HG03575 (cell line): Measurements from ENCODE around the gene SAE1.
A peak's percentile ranks its signal among the peaks of the same experiment; 100 is the strongest.

Experiments
- ATAC-seq: cut with Tn5 transposase; IDR thresholded peaks from one replicate; pipeline ENCODE4 v1.9.1; 2021; ENCODE audit not compliant: unreplicated experiment, insufficient number of reproducible peaks, low FRiP score; ENCODE audit errors: extremely low read depth

The SAE1 gene

GRCh38 chr19:47102346-47103060, 28.1 kb upstream of the SAE1 start:
- ATAC-seq, result no peak

DNA sequence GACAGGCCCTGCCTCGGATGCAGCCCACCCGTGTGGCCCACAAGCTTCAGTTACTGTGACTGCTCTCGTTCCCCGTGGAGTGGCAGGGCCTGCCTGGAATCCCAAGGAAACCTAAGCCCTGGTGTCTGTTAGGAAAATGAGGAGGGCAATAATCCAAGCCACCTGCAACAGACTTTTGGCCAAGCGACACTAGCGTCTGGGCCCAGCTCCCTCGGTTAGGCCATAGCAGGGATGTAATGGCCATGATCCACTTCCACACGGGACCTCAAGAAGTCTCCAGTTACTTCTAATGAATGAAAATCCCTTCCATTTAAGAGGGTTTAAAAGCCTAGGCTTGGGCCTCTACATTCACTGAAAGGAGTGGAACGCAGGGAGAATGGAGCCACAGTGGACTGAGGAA, 26.0 kb upstream of the SAE1 start:
- ATAC-seq, result no peak

GRCh38 chr19:47105874-47106273, 24.8 kb upstream of the SAE1 start:
- ATAC-seq, result no peak

DNA sequence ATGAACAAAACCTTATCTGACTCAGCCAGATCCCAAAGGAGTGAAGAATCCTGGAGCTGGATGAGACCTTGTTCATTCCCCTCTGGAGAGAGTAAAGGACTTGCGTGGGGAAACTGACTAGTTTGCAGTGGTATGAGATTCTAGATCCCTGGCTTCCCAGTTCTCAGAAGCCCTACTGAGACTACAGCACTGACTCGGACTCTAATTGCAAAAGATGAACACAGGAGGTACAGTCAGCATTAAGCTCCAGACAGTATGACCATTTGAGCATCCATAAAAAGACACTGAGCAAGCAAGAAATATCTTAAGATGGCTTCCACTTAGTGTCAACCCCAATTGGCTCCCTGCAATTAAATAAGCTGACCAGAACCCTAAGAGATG, 23.8 kb upstream of the SAE1 start:
- no peak for ATAC-seq

DNA sequence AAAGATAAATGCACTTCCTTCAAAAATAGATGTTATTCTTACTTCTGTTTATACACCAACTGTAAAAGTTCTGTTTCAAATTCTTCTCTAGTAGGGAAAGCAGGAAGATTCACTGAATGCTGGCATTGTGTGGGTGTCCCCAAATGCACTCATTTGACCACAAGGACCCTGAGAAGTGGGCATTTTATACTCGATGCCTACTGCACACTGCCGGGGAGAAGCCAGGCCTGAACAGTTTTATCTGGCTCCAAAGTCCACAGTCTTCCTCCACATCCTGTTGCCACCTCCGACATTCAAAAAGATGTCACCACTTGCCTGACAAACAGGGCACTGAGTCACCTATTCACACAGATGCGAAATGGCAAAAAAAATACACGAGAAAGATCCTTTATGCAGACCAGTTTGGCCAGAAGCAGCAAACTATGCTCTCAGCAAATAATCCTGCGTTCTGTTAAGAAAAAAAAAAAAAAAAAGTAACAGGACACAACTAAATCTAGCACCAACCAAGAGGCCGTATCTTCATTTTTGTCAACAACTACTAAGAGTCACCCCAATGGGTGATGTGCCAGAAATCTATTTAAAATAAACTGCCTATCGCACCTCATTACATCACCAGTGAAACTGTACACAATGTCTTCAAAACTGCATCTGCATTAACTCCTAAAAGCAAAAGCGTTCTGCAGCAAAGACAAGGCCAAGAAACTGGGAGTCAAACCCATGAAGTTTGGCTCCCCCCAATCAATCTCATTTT, 23.3 kb upstream of the SAE1 start:
- no peak for ATAC-seq

GRCh38 chr19:47107953-47108746, 22.5 kb upstream of the SAE1 start:
- ATAC-seq, result no peak

DNA sequence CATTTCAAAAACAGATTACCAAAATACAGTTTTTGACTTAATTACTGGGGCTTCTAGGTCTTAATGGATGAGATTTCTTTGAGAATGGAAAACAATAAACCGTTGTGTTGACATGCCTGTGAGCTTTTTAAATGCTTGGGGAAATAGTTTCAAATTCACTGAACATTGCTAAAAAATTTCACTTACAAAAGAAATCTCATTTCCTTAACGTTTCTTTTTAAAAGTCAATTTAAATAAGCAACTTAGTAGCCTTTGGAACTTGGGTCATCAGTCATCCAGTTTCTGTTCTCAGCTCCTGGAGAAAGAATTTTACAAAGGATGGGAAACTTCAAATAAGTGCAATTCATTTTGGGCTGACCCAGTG, 21.5 kb upstream of the SAE1 start:
- no peak for ATAC-seq

GRCh38 chr19:47109541-47110375, 20.9 kb upstream of the SAE1 start:
- ATAC-seq, result no peak

DNA sequence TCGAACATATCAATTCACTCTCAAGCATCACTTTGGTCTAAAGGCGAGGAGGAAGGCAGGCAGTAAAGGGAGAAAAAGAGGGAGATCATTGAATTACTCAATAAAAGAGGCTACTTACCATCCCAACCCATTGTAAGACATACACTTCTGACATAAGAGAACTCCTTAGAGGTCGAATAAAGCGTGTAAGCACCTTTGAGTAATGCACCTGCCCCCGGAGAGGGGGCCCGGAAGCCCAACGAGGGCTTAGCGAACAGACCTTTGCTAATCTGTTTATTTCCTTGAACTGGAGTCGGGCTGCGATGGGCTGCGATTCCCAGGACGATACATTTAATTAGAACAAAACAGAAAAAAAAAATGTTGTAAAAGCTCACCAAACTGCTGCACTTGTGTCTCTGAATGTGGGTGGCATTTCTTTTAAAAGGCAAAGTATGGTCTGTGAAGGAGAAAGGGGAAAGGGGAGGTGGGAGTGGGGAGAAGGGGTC, 20.1 kb upstream of the SAE1 start:
- ATAC-seq, result no peak

DNA sequence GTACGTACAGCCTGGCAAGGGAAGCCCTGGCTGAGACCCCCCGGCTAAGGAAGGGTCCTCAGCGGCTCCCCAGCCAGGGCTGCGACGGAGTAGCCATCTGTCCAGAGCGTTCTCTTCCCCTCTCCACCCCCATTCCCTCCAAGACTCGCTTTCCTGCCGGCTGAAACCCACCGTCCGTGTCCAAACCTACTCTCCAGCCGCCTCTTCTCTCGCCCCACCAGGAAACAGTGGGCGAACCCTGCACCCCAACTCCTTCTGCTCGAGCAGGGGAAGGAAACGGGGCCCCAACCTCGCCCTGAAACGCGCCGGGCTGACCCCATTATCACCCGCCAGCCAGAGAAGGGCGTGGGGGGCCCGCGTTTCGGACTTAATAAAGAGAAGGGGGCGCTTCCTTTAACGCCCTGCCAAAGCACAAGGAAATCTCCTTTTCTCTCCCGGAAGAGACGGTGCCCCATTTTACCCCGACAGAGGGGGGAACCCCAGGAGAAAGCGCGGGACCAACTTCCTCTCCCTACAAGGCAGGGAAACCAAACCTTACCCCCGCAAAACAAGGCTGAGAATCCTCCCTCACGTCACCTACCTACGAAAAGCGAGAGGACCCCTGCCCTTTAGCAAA, 19.5 kb upstream of the SAE1 start:
- ATAC-seq, result no peak

GRCh38 chr19:47111682-47112165, 18.9 kb upstream of the SAE1 start:
- no peak for ATAC-seq

DNA sequence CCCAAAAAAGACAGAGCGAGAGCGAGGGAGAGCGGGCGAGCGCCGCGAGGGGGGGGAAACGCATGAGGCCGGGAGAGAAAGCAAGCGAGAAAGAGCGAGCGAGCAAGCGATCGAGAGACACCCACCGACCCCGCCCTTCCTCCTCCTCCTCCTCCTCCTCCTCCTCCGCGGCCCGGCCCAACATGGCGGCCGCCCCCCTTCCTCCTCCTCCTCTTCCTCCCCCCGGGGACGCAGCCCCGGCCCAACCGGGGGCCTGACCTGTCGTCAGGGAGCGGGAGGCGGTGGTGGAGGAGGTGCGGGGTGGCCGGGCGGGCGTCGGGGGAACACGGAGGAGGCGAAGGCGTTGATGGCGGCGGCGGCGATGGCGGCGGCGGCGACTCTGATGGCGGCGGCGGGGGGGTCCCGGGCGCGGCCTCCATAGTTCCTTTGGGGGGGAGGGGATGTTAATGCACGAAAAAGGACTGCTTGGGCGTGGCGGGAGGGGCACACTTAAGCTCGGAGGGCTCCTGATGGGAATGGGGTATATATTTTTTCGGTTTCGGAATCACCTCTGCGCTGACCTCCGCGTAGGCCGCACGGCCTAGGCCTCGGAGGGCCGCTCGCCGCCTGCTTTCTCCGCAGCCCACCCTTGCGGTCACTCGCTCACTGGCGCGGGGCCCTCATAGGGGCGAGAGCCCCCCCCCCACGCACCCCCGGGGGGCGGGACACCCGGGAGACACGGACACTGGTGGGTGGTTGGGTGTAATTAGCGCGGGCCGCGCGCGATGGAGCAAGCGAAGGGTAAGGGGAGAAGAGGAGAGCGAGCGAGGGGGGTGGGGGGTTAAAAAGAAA, 18.3 kb upstream of the SAE1 start:
- ATAC-seq, result no peak

GRCh38 chr19:47112997-47113849, 17.4 kb upstream of the SAE1 start, which contains the start of gene ZC3H4:
Gene ZC3H4 (minus strand): TSS chr19:47113776. CDS start chr19:47112584, 1,192 bp downstream.
- ATAC-seq, result peak; percentile 55

- no peak for ATAC-seq
Measured at GRCh38 chr19:47113850-47114651, 16.6 kb upstream of the SAE1 start.

DNA sequence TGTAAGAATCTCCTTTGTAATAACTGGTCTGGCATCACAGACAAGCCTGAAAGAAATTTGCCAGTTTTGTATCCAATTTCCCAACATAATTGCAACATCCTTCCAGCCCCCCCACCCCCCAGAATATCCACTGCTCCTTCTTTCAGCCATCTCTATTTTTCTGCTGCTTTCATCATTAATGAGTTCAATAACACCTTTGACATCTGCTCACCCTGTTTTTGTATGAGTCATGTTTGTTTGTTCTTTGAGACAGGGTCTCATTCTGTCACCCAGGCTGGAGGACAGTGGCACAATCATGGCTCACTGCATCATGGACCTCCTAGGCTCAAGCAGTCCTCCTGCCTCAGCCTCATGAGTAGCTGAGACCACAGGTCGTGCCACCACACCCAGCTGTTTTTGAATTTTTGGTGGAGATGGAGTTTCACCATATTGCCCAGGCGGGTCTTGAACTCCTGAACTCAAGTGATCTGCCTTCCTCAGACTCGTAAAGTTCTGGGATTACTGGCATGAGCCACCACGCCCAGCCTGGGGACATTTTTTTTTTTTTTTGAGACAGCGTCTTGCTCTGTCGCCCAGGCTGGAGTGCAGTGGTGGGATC, 10.1 kb upstream of the SAE1 start:
- ATAC-seq, result no peak
